SJSA1 (cell line): ENCODE measurements around the gene CDCP1. TPM values are rescaled to one million over a fixed set of nuclear protein-coding genes. Genes with fewer than 3 reads are reported as not detected.

ENCODE experiments used
- DNase-seq, 2 experiments: peaks; one replicate each; pipeline ENCODE4 v3.0.0-alpha.2; 2015 to 2020; ENCODE audit warnings: low spot score in 2 of 2, low read depth in 1 of 2
- H3K27ac ChIP-seq: fragments of 250-450 bp; sonication (Bioruptor Pico); 2 replicates; pipeline ENCODE4 v1.5.1; 2020; ENCODE audit warnings: mild to moderate bottlenecking, moderate library complexity
- H3K27me3 ChIP-seq: fragments of 250-450 bp; sonication (Bioruptor Pico); replicated peaks from 2 replicates; pipeline ENCODE4 v1.5.1; 2020; ENCODE audit warnings: mild to moderate bottlenecking, moderate library complexity
- H3K36me3 ChIP-seq: fragments of 250-450 bp; sonication (Bioruptor Pico); 2 replicates; pipeline ENCODE4 v1.5.1; 2020; ENCODE audit warnings: mild to moderate bottlenecking
- H3K4me1 ChIP-seq: fragments of 250-450 bp; sonication (Bioruptor Pico); replicated peaks from 2 replicates; pipeline ENCODE4 v1.6.1; 2021; ENCODE audit warnings: mild to moderate bottlenecking
- H3K4me3 ChIP-seq: fragments of 250-450 bp; sonication (Bioruptor Pico); 2 replicates; pipeline ENCODE4 v1.5.1; 2020; ENCODE audit warnings: mild to moderate bottlenecking
- H3K9me3 ChIP-seq: fragments of 250-450 bp; sonication (Bioruptor Pico); replicated peaks from 2 replicates; pipeline ENCODE4 v1.5.1; 2020; ENCODE audit warnings: mild to moderate bottlenecking
- total RNA-seq: library from RNA; depleted of rRNA; stranded (reverse); fragments of >200 nt; shearing (Covaris generic); gene quantifications from 2 replicates; pipeline ENCODE4 v1.2.3, GENCODE V29; 2014

Gene CDCP1
- total RNA-seq, 1 experiment from 2014 or later = 0.18 TPM

GRCh38 chr3:45124956-45125355 lies 21.2 kb downstream of the CDCP1 start:
- Histone ChIP-seq H3K4me1 (peaks cover 32% of the 10 kb centered on the region), H3K27me3 (no peaks in the 10 kb centered on the region), H3K36me3 (no peaks in the 10 kb centered on the region), H3K27ac (no peak overlapping the region), H3K9me3 (no peaks in the 10 kb centered on the region), H3K4me3 (no peak overlapping the region)
- DNase-seq = no peak

- Histone ChIP-seq H3K27ac (peak overlapping the region; percentile 77), H3K4me3 (no peak overlapping the region), H3K9me3 (no peaks in the 10 kb centered on the region), H3K27me3 (no peaks in the 10 kb centered on the region), H3K36me3 (no peaks in the 10 kb centered on the region), H3K4me1 (peaks cover 32% of the 10 kb centered on the region)
- DNase-seq = peak in 1 of 2 experiments; percentile 74
Measured at GRCh38 chr3:45124352-45124751, 21.8 kb downstream of the CDCP1 start.

GRCh38 chr3:45123581-45124269 lies 22.5 kb downstream of the CDCP1 start:
- peaks cover 32% of the 10 kb centered on the region for H3K4me1 ChIP-seq
- no peaks in the 10 kb centered on the region for H3K9me3 ChIP-seq
- no peaks in the 10 kb centered on the region for H3K36me3 ChIP-seq
- peak overlapping the region; percentile 77 for H3K27ac ChIP-seq
- H3K4me3 ChIP-seq = no peak overlapping the region
- DNase-seq = peak; percentile 39 to 54
- no peaks in the 10 kb centered on the region for H3K27me3 ChIP-seq

GRCh38 chr3:45123030-45123429 lies 23.1 kb downstream of the CDCP1 start:
- Histone ChIP-seq H3K27me3 (no peaks in the 10 kb centered on the region), H3K4me1 (peaks cover 32% of the 10 kb centered on the region), H3K36me3 (no peaks in the 10 kb centered on the region), H3K27ac (peak overlapping the region; percentile 77), H3K9me3 (no peaks in the 10 kb centered on the region), H3K4me3 (no peak overlapping the region)
- peak in 1 of 2 experiments; percentile 36 for DNase-seq

- DNase-seq = no peak
- H3K27ac ChIP-seq = no peak overlapping the region
Measured at GRCh38 chr3:45120359-45121158, 25.6 kb downstream of the CDCP1 start.

GRCh38 chr3:45119824-45120358 lies 26.3 kb downstream of the CDCP1 start:
- H3K36me3 ChIP-seq = no peaks in the 10 kb centered on the region
- no peak overlapping the region for H3K4me3 ChIP-seq
- DNase-seq = no peak
- H3K4me1 ChIP-seq = peaks cover 25% of the 10 kb centered on the region
- no peak overlapping the region for H3K27ac ChIP-seq
- H3K27me3 ChIP-seq = no peaks in the 10 kb centered on the region
- no peaks in the 10 kb centered on the region for H3K9me3 ChIP-seq

More at GRCh38 chr3:45120359-45121158, 25.6 kb downstream of the CDCP1 start:
- H3K27me3 ChIP-seq = no peaks in the 10 kb centered on the region
- H3K4me3 ChIP-seq = no peak overlapping the region
- H3K9me3 ChIP-seq = no peaks in the 10 kb centered on the region
- no peaks in the 10 kb centered on the region for H3K36me3 ChIP-seq
- H3K4me1 ChIP-seq = peaks cover 29% of the 10 kb centered on the region

GRCh38 chr3:45119376-45119775 lies 26.8 kb downstream of the CDCP1 start:
- Histone ChIP-seq H3K4me1 (peaks cover 20% of the 10 kb centered on the region), H3K4me3 (no peak overlapping the region), H3K9me3 (no peaks in the 10 kb centered on the region), H3K27ac (no peak overlapping the region), H3K27me3 (no peaks in the 10 kb centered on the region), H3K36me3 (no peaks in the 10 kb centered on the region)
- DNase-seq = no peak

- Histone ChIP-seq H3K27me3 (no peaks in the 10 kb centered on the region), H3K9me3 (no peaks in the 10 kb centered on the region), H3K4me1 (peaks cover 16% of the 10 kb centered on the region), H3K4me3 (no peak overlapping the region), H3K36me3 (no peaks in the 10 kb centered on the region), H3K27ac (no peak overlapping the region)
- no peak for DNase-seq
Measured at GRCh38 chr3:45118615-45119071, 27.5 kb downstream of the CDCP1 start.

GRCh38 chr3:45116350-45116749 lies 29.8 kb downstream of the CDCP1 start:
- H3K4me1 ChIP-seq = peaks cover 9% of the 10 kb centered on the region; the same call in 1 of the 2 replicates
- no peaks in the 10 kb centered on the region for H3K27me3 ChIP-seq
- no peaks in the 10 kb centered on the region for H3K9me3 ChIP-seq
- no peak for DNase-seq
- no peak overlapping the region for H3K4me3 ChIP-seq
- no peak overlapping the region for H3K27ac ChIP-seq
- H3K36me3 ChIP-seq = no peaks in the 10 kb centered on the region

GRCh38 chr3:45113625-45114050 lies 32.5 kb downstream of the CDCP1 start:
- no peaks in the 10 kb centered on the region for H3K36me3 ChIP-seq
- no peak for DNase-seq
- no peaks in the 10 kb centered on the region for H3K9me3 ChIP-seq
- H3K4me3 ChIP-seq = no peak overlapping the region
- no peak overlapping the region for H3K27ac ChIP-seq
- H3K27me3 ChIP-seq = no peaks in the 10 kb centered on the region
- peaks cover 9% of the 10 kb centered on the region; the same call in 1 of the 2 replicates for H3K4me1 ChIP-seq

- Histone ChIP-seq H3K27me3 (no peaks in the 10 kb centered on the region), H3K4me1 (peaks cover 9% of the 10 kb centered on the region; the same call in 1 of the 2 replicates), H3K9me3 (no peaks in the 10 kb centered on the region), H3K27ac (no peak overlapping the region), H3K4me3 (no peak overlapping the region), H3K36me3 (no peaks in the 10 kb centered on the region)
- no peak for DNase-seq
Measured at GRCh38 chr3:45112939-45113338, 33.2 kb downstream of the CDCP1 start.

GRCh38 chr3:45110509-45110833 lies 35.7 kb downstream of the CDCP1 start:
- H3K27ac ChIP-seq = no peak overlapping the region
- no peak overlapping the region for H3K4me3 ChIP-seq
- no peaks in the 10 kb centered on the region for H3K36me3 ChIP-seq
- peaks cover 28% of the 10 kb centered on the region for H3K4me1 ChIP-seq
- no peaks in the 10 kb centered on the region for H3K9me3 ChIP-seq
- DNase-seq = no peak
- no peaks in the 10 kb centered on the region for H3K27me3 ChIP-seq

- Histone ChIP-seq H3K27ac (no peak overlapping the region), H3K36me3 (no peaks in the 10 kb centered on the region), H3K9me3 (no peaks in the 10 kb centered on the region), H3K4me1 (peaks cover 33% of the 10 kb centered on the region), H3K4me3 (no peak overlapping the region), H3K27me3 (no peaks in the 10 kb centered on the region)
- no peak for DNase-seq
Measured at GRCh38 chr3:45109771-45110508, 36.2 kb downstream of the CDCP1 start.
